ENCODE measurements around the gene SLC6A15.
A peak's percentile ranks its signal among the peaks of the same experiment; 100 is the strongest.

The SLC6A15 gene

DNA sequence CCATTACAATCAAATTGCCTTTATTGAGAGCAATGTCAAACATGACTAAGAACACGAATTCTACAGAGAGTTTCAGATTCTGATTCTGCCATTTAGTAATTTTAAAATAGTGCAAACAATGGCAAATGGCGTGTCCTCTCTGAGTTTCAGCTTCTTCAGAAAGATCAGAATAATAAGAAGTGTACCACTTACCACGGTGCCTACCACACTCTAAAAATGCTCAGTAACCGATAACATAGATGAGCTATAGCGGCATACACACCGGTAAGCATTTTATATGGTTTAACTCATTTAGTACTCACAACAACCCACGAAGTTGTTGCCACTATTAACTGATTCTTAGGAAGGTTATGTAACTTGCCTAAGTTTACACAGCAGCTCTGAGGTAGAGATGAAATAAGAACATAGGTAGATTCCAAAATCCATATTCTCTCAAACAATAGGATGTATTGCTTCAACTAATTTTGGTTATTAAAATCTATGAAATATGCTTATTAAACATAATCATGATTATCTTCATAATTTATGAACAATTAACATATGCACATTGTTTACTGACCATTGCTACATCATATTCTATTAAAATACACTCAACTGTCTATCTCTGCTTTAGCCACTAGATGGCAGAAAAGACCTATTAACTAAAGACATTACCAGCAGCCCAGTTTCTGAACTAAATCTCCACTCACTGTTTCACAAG lies 38.3 kb downstream of the SLC6A15 start:
- DNase-seq: peak; percentile 12

DNA sequence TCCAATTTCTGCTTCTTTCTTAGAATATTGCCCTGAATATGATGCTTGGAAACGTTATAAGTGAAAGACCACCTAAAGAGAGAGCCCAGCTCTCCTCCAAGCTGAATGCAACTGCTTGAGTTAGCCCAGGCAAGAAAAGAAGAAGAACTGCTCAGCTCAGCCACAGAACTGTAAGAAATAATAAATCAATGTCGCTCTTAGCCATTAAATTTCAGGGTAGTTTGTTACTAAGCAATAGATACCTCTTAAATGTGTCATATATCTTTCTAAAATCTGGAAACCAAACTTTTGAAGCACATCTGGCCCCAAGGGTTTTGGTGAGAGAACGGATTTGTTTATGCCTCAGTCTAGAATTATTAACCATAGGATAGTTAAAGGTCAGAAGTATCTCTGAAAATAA lies 50.4 kb downstream of the SLC6A15 start:
- DNase-seq: no peak

- DNase-seq: no peak
These were observed 51.9 kb downstream of the SLC6A15 start for GRCh38 chr12:84860718-84861117.

DNA sequence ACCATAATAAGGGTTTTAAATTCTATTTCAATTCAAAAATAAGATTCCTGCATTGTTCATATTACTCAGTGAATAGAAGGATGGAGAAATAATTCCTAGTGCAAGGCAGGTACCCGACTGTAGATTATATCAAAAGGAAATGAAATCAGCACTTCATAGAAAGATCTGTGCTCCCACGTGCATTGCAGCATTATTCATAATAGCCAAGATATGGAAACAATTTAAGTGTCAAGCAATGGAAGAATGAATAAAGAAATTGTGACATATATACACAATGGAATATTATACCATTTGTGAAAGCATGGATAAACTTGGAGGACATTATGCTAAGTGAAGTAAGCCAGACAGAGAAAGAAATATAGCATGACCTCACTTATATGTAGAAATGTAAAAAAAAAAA lies 53.8 kb downstream of the SLC6A15 start:
- no peak for DNase-seq

DNA sequence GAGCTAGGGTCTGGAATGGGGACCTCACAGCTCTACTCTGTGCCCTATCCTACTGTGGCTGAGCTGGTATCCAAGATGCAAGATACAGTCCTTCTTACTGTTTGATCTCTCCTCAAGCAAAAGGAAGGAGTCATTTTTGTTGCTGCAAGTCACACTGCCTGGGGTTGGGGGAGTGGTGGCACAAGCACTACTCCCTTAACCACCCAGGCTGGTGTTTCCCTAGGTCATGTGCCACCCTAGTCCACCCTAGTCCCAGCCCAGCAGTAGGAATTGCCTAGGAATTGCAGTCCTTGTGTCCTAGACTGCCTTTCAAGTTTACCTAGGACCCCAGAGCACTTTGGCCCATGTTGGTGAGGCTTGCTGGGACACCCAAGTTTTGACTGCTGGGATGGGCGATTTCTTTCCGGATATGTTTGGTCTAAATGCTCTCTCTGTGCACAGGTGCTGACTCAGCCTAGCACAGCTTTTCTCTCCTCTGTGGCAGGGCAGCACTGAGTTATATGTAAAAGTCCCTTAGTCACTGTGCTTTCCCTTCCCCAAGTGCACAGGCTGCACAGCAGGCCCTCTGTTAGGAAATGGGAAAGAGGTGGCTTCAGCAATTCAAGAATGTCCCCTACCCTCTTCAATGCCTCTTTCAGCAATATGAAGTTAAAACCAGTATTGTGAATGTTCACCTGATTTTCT lies 54.9 kb downstream of the SLC6A15 start:
- DNase-seq: no peak

- DNase-seq: no peak
These were observed 56.3 kb downstream of the SLC6A15 start for GRCh38 chr12:84856156-84856900.

- no peak for DNase-seq
These were observed 68.9 kb downstream of the SLC6A15 start for GRCh38 chr12:84843593-84844144.

DNA sequence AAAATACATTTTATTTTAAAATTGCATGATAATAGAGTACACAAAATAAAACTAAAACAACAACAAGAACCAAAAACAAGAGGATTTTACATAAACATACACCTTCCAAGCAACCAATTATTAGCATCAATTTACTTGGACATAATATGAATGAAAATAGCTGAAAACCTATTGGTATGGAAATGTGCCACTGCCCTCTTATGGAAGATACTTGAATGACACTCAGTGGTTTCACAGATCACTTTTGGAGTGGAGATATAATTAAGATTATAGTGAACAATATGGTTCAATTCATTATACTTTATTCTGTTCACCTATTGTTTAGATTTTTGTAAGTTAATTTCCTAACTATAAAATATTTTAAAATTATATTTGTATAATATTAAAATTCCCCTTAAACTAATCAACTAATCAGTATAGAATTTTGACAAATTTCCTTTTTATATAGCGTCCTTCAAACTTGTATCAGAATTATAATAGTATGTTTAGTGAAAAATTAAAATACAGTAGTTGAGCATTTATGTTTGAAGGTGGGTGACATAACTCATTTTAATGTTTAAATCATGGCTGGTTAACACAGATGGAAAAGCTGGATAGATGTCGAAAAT lies 70.1 kb downstream of the SLC6A15 start:
- no peak for DNase-seq

- DNase-seq: no peak
These were observed 71.0 kb downstream of the SLC6A15 start for GRCh38 chr12:84841591-84841990.

DNA sequence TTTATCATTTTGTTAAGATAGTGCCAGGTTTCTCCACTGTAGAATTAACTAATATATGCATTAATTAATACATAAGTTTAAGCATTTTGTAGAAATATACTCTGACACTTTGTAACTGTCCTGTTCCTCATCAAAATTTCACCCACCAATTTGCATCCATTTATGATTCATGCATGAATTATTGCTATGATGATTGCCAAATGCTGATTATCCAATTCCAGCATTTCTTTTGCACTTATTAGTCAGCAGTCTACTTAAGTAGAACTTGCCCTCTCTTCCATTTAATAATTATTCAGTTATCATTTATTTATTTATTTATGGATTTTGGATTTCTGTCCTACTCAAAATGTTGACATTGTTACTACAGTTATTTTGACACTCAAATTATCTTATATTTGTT lies 72.2 kb downstream of the SLC6A15 start:
- DNase-seq: no peak

- DNase-seq: no peak
These were observed 85.7 kb downstream of the SLC6A15 start for GRCh38 chr12:84826925-84827324.

DNA sequence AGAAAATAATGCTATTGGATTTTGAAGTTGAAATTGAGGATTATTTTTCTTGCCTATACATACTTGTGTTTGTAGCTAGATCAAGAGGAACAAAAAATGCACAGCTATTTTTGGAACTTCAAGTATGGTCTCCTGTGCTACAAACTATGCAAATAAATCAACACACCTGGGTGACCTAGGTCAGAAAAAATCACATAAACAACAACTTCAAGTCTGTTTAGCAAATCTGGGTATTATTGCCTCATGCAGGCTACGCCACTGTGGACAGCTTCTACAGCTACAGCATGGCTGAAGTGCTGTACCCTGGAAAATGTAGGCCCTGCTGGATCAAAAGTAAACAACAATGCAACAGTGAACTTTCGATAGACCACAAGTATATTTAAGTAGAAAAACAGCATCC lies 87.5 kb downstream of the SLC6A15 start:
- DNase-seq: no peak

- DNase-seq: no peak
These were observed 90.1 kb downstream of the SLC6A15 start for GRCh38 chr12:84822525-84822924.

DNA sequence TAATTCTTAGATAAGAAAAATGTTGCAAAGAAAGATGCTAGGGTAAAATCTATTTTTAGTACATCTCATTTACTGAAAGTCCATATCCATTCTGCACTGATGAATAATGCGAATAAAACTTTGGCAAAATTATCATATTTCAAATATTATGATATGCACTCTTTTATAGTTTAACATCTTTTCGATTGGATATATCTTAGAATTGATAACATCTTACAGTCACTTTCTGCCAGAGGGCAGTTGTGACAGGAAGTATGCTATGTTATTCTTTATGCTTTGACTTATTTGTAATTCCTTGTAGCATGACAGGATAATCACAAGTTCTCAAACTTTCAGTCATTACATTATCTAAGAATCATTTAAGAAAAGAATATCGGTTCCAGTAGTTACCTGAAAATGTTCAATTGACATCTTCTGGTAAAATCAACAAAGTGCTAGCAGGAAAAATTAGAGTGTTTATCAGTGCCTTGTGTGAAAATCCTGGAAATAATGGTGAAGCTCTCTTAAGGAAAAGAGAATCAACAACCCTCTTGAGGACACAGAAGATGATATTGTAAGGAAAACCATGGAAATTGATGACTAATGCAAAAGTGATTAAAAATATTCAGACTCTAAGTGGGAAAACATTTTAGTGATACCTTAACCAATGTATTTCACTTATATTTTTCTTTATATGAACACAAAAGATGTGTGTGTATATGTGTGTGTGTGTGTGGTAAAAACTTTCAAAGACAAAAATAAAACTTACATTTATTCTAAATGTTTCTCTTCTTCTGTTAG lies 95.5 kb downstream of the SLC6A15 start:
- no peak for DNase-seq

DNA sequence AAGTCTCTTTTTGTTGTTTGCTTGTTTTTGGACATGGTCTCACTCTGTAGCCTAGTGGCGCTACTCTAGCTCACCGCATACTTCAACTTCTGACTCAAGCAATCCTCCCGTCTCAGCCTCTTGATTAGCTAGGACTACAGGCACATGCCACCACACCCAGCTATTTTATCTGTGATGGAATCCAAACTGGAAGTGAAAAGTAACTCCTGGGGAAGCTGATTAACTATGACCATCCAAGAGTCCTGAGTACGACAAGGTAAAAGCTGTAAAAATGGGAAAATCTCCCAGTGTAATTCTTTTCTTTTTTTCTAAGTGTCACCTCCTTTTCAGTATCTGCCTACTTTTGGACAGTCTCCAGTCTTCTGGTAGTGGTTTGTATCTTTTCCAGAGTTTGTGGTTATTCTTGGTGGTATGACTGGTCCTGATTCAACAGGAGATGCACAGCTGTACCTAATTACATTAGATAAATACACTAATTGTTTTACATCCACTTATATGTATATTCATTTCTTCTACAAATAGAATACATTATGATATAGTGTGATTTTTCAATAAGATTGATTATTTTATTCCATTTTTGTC lies 97.8 kb downstream of the SLC6A15 start:
- no peak for DNase-seq

GRCh38 chr12:84813780-84814663 lies 98.6 kb downstream of the SLC6A15 start:
- no peak for DNase-seq

GRCh38 chr12:84811291-84811690 lies 101.3 kb downstream of the SLC6A15 start:
- DNase-seq: no peak

DNA sequence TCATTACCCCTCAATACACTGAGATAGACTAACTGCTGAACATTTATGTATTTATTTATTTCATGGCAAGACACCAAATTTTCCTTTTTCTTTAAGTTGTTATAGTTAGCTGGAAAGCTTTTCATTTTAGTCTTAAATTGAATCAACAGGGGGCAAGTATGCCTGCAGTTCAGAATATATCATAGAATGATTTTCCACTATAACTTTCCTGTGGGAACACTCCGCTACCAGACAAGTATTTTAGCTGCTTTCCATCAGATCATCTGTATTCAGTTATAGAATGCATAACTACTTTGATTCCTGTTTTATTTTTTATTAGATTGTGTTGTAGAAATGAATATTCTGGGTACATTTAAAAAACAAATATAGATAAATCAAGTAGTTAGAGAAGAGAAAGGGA lies 102.0 kb downstream of the SLC6A15 start:
- DNase-seq: no peak
